ENCODE results near the gene GTF2F2.

GRCh38 chr13:45108716-45109101 lies 11.6 kb upstream of the GTF2F2 start:
- TF ChIP-seq CTCF (conservative IDR thresholded peaks at IDR 0.05) = no peak
- no peak for TF ChIP-seq ZFX (IDR thresholded peaks at IDR 0.05)

Data from C4-2B (cell line).